ENCODE results near the gene SLC30A9. TPM values are rescaled to one million over a fixed set of nuclear protein-coding genes. Genes with fewer than 3 reads are reported as not detected.

Gene SLC30A9
- total RNA-seq, 1 donor from 2014 or later = 34.0 TPM

- intact Hi-C loops (cut with micrococcal nuclease) = no loop called here
Measured at GRCh38 chr4:41998019-41998418, 7.7 kb downstream of the SLC30A9 start.

- intact Hi-C loops (cut with micrococcal nuclease) = no loop called here
Measured at GRCh38 chr4:41999321-41999720, 9.0 kb downstream of the SLC30A9 start.

- intact Hi-C loops (cut with micrococcal nuclease) = no loop called here
Measured at GRCh38 chr4:42008011-42008786, 17.9 kb downstream of the SLC30A9 start.

- intact Hi-C loops (cut with micrococcal nuclease) = no loop called here
Measured at GRCh38 chr4:42015438-42015837, 25.1 kb downstream of the SLC30A9 start.

GRCh38 chr4:42018451-42018850 lies 28.1 kb downstream of the SLC30A9 start:
- intact Hi-C loops (cut with micrococcal nuclease) = no loop called here

GRCh38 chr4:42048394-42048793 lies 58.1 kb downstream of the SLC30A9 start:
- intact Hi-C loops (cut with micrococcal nuclease) = no loop called here

- intact Hi-C loops (cut with micrococcal nuclease) = no loop called here
Measured at GRCh38 chr4:42050516-42051249, 60.4 kb downstream of the SLC30A9 start.

- intact Hi-C loops (cut with micrococcal nuclease) = no loop called here
Measured at GRCh38 chr4:42066402-42066801, 76.1 kb downstream of the SLC30A9 start.

GRCh38 chr4:42067264-42067663 lies 76.9 kb downstream of the SLC30A9 start:
- intact Hi-C loops (cut with micrococcal nuclease) = no loop called here

GRCh38 chr4:42070463-42070862 lies 80.1 kb downstream of the SLC30A9 start:
- intact Hi-C loops (cut with micrococcal nuclease) = no loop called here

- intact Hi-C loops (cut with micrococcal nuclease) = no loop called here
Measured at GRCh38 chr4:42074294-42074693, 84.0 kb downstream of the SLC30A9 start.

GRCh38 chr4:42078184-42078801 lies 88.0 kb downstream of the SLC30A9 start:
- intact Hi-C loops (cut with micrococcal nuclease) = no loop called here

GRCh38 chr4:42080306-42080705 lies 90.0 kb downstream of the SLC30A9 start:
- intact Hi-C loops (cut with micrococcal nuclease) = no loop called here

GRCh38 chr4:42083816-42084215 lies 93.5 kb downstream of the SLC30A9 start:
- intact Hi-C loops (cut with micrococcal nuclease) = no loop called here

GRCh38 chr4:42088386-42088785 lies 98.1 kb downstream of the SLC30A9 start:
- intact Hi-C loops (cut with micrococcal nuclease) = no loop called here

- intact Hi-C loops (cut with micrococcal nuclease) = no loop called here
Measured at GRCh38 chr4:42101446-42101975, 111.2 kb downstream of the SLC30A9 start.

GRCh38 chr4:42104521-42104920 lies 114.2 kb downstream of the SLC30A9 start:
- intact Hi-C loops (cut with micrococcal nuclease) = no loop called here

GRCh38 chr4:42112846-42113245 lies 122.5 kb downstream of the SLC30A9 start:
- intact Hi-C loops (cut with micrococcal nuclease) = no loop called here

GRCh38 chr4:42119886-42120285 lies 129.6 kb downstream of the SLC30A9 start:
- intact Hi-C loops (cut with micrococcal nuclease) = no loop called here

- intact Hi-C loops (cut with micrococcal nuclease) = no loop called here
Measured at GRCh38 chr4:42122237-42122636, 131.9 kb downstream of the SLC30A9 start.

GRCh38 chr4:42123071-42123644 lies 132.8 kb downstream of the SLC30A9 start:
- intact Hi-C loops (cut with micrococcal nuclease) = no loop called here

GRCh38 chr4:42132099-42132498 lies 141.8 kb downstream of the SLC30A9 start:
- intact Hi-C loops (cut with micrococcal nuclease) = no loop called here
